HepG2 (cell line): ENCODE measurements around the gene CPLX3. TPM values are rescaled to one million over a fixed set of nuclear protein-coding genes. Genes with fewer than 3 reads are reported as not detected.

Experiments used
- GMEB2 ChIP-seq: IDR thresholded peaks from 2 replicates; pipeline ENCODE4 v1.6.1; 2016; ENCODE audit warnings: missing biosample characterization, missing genetic modification reagents, low read depth
- JDP2 ChIP-seq: sonication (generic); formaldehyde crosslinking; IDR thresholded peaks from 2 replicates; pipeline ENCODE4 v1.8.1; 2022; ENCODE audit warnings: missing genetic modification reagents, borderline replicate concordance
- LCORL ChIP-seq, 2 experiments: fragments of 450-650 bp in 1 of 2; sonication (generic) in 1 of 2; formaldehyde crosslinking in 1 of 2; IDR thresholded peaks; 2 replicates each; pipeline versions ENCODE4 v1.5.0 to v1.6.1; 2017 to 2020; ENCODE audit warnings: antibody characterized with exemption in 1 of 2, missing genetic modification reagents in 1 of 2
- MIER3 ChIP-seq: IDR thresholded peaks from 2 replicates; pipeline ENCODE4 v1.6.1; 2016; ENCODE audit warnings: missing compliant biosample characterization, borderline replicate concordance
- MTERF4 ChIP-seq: sonication (generic); formaldehyde crosslinking; IDR thresholded peaks from 2 replicates; pipeline ENCODE4 v1.8.0; 2023; ENCODE audit warnings: mild to moderate bottlenecking, missing genetic modification reagents
- POLR2AphosphoS2 ChIP-seq: IDR thresholded peaks from 2 replicates; pipeline ENCODE4 v1.6.1; 2011; ENCODE audit warnings: low read depth, low read length, improper control_type of control experiment
- POLR2AphosphoS5 ChIP-seq: IDR thresholded peaks from 2 replicates; pipeline ENCODE4 v1.6.1; 2012; ENCODE audit warnings: low read depth, low read length
- SNAPC2 ChIP-seq: sonication (generic); formaldehyde crosslinking; IDR thresholded peaks from 2 replicates; pipeline ENCODE4 v1.8.1; 2022; ENCODE audit warnings: mild to moderate bottlenecking, missing genetic modification reagents
- TAF15 ChIP-seq: fragments of 200-400 bp; formaldehyde crosslinking; IDR thresholded peaks from one replicate; pipeline ENCODE4 v1.6.1; 2018; ENCODE audit warnings: mild to moderate bottlenecking, low read depth, low read length; ENCODE audit not compliant: poor library complexity, severe bottlenecking
- TBX3 ChIP-seq: fragments of 450-650 bp; IDR thresholded peaks from 2 replicates; pipeline ENCODE4 v1.6.1; 2017; ENCODE audit warnings: antibody characterized with exemption, mild to moderate bottlenecking, inconsistent platforms, borderline replicate concordance
- TERF1 ChIP-seq: sonication (generic); formaldehyde crosslinking; IDR thresholded peaks from 2 replicates; pipeline ENCODE4 v1.8.0; 2022; ENCODE audit warnings: mild to moderate bottlenecking, missing genetic modification reagents, moderate library complexity
- ZMYM2 ChIP-seq: sonication (generic); formaldehyde crosslinking; IDR thresholded peaks from 2 replicates; pipeline ENCODE4 v1.8.0; 2022; ENCODE audit warnings: mild to moderate bottlenecking, missing genetic modification reagents
- ZMYM3 ChIP-seq: sonication (generic); formaldehyde crosslinking; IDR thresholded peaks from 2 replicates; pipeline ENCODE4 v1.5.1; 2020; ENCODE audit warnings: mild to moderate bottlenecking, missing genetic modification reagents
- ZNF101 ChIP-seq: sonication (generic); formaldehyde crosslinking; IDR thresholded peaks from 2 replicates; pipeline ENCODE4 v1.4.0; 2020; ENCODE audit warnings: mild to moderate bottlenecking, low read depth, missing genetic modification reagents, borderline replicate concordance
- ZNF468 ChIP-seq: sonication (generic); formaldehyde crosslinking; IDR thresholded peaks from 2 replicates; pipeline ENCODE4 v1.8.0; 2022; ENCODE audit warnings: mild to moderate bottlenecking, moderate library complexity, missing genetic modification reagents
- ZNF629 ChIP-seq: sonication (generic); formaldehyde crosslinking; conservative IDR thresholded peaks from 2 replicates; pipeline ENCODE4 v1.5.0; 2020; ENCODE audit warnings: missing genetic modification reagents
- ZSCAN31 ChIP-seq: sonication (generic); formaldehyde crosslinking; IDR thresholded peaks from 2 replicates; pipeline ENCODE4 v1.5.0; 2020; ENCODE audit warnings: low read depth, mild to moderate bottlenecking, missing genetic modification reagents
- ZUFSP ChIP-seq: sonication (generic); formaldehyde crosslinking; IDR thresholded peaks from 2 replicates; pipeline ENCODE4 v1.9.0; 2021; ENCODE audit warnings: missing genetic modification reagents, mild to moderate bottlenecking, borderline replicate concordance
- polyA plus RNA-seq, 8 experiments: library from polyadenylated mRNA; depleted of rRNA in 3 of 8; stranded (reverse) in 7 of 8; unstranded in 1 of 8; fragments of >200 nt; fragmentation: Illumina TruSeq in 4 of 8; extraction: Trizol in 4 of 8; gene quantifications; 2 replicates each; pipeline versions ENCODE4 v1.2.1 to v1.2.3, GENCODE V29; 2011 to 2016; ENCODE audit warnings: low read depth in 4 of 8, missing spikeins in 1 of 8, mixed read lengths in 1 of 8; ENCODE audit not compliant: insufficient read depth in 1 of 8
- total RNA-seq, 5 experiments: library from RNA; depleted of rRNA; stranded (reverse); fragments of >200 nt; fragmentation: Illumina TruSeq; extraction: Trizol; gene quantifications; 2 replicates each; pipeline ENCODE4 v1.2.3, GENCODE V29; 2016; ENCODE audit warnings: low read depth in 1 of 5
- TF ChIP-seq, protein P1 (sequence below): sonication (generic); formaldehyde crosslinking; IDR thresholded peaks from 2 replicates; pipeline ENCODE4 v1.5.0; 2020; ENCODE audit warnings: mild to moderate bottlenecking, missing genetic modification reagents, moderate library complexity
- TF ChIP-seq, protein P2 (sequence below): sonication (generic); formaldehyde crosslinking; IDR thresholded peaks from 2 replicates; pipeline ENCODE4 v1.8.0; 2022; ENCODE audit warnings: missing genetic modification reagents, mild to moderate bottlenecking, inconsistent platforms, borderline replicate concordance

The CPLX3 gene
- total and polyA plus RNA-seq, 2 of the 13 experiments (the other 11 are each of a cell fraction or from before 2014, with no cell fraction given): not detected

DNA sequence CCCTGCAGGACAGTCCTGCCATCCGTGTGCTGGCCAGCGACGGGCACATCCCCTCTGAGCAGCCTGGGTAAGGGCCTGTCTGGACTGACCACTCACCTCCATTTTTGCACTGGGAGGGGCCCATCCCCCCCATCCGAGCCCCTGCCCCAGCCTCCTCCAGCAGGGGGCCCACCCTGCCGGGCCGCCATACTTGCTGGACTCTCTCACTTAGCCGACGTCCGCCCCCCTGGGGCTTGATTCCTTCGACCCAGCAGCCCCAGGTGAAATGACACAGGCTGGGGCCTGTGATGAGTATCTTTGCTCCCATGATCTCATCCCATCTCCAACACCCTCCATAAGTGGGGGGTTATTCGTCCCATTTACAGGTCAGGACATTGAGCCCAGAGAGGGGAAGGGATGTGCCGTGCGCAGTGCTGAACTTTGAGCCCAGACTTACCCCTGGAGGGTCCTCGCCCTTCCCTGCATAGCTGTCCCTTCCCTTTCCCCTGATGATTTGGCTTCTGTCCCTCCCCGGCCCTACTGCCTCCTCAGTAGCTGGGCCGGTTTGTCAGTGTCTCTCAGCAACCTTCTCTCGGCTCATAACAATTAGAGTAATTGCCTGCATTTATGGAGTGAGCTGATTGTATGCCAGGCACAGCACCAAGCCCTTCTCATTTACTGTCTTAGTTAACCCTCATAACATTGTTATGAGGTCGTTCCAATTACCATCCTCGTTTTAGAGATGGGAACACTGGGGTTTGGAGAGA is 9.6 kb upstream of the CPLX3 start (continued):
- no peak for TF ChIP-seq ZUFSP
- TF ChIP-seq, protein P1, sequence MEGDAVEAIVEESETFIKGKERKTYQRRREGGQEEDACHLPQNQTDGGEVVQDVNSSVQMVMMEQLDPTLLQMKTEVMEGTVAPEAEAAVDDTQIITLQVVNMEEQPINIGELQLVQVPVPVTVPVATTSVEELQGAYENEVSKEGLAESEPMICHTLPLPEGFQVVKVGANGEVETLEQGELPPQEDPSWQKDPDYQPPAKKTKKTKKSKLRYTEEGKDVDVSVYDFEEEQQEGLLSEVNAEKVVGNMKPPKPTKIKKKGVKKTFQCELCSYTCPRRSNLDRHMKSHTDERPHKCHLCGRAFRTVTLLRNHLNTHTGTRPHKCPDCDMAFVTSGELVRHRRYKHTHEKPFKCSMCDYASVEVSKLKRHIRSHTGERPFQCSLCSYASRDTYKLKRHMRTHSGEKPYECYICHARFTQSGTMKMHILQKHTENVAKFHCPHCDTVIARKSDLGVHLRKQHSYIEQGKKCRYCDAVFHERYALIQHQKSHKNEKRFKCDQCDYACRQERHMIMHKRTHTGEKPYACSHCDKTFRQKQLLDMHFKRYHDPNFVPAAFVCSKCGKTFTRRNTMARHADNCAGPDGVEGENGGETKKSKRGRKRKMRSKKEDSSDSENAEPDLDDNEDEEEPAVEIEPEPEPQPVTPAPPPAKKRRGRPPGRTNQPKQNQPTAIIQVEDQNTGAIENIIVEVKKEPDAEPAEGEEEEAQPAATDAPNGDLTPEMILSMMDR: 0 out of 2 replicates have a peak, but pooled peaks have one; percentile 11
- TF ChIP-seq, protein P2, sequence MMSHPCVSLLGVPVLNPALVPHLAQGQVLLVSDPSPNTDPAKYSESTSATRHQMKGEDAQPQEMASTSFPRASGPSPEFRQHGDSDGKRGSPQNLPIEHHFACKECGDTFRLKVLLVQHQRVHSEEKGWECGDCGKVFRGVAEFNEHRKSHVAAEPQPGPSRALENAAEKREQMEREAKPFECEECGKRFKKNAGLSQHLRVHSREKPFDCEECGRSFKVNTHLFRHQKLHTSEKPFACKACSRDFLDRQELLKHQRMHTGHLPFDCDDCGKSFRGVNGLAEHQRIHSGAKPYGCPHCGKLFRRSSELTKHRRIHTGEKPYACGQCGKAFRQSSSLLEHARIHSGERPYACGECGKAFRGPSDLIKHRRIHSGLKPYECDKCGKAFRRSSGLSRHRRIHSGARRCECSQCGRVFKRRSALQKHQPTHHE (CRISPR knock-in tag): no peak
- TF ChIP-seq TAF15: no peak
- TF ChIP-seq TERF1: no peak
- no peak for TF ChIP-seq POLR2AphosphoS5
- no peak for TF ChIP-seq ZNF101 (CRISPR knock-in tag)
- TF ChIP-seq ZNF629: peak; percentile 95
- TF ChIP-seq ZSCAN31 (CRISPR knock-in tag): no peak
- no peak for TF ChIP-seq TBX3
- TF ChIP-seq MTERF4 (CRISPR knock-in tag): no peak
- TF ChIP-seq GMEB2: no peak
- TF ChIP-seq MIER3: no peak
- TF ChIP-seq ZNF468: no peak
- TF ChIP-seq SNAPC2 (CRISPR knock-in tag): no peak
- TF ChIP-seq ZMYM2 (CRISPR knock-in tag): 0 out of 2 replicates have a peak, but pooled peaks have one; percentile 45
- TF ChIP-seq JDP2 (CRISPR knock-in tag): no peak
- TF ChIP-seq LCORL (IDR thresholded peaks at IDR 0.05): no peak
- 0 out of 2 replicates have a peak, but pooled peaks have one; percentile 44 for TF ChIP-seq LCORL (CRISPR knock-in tag; IDR thresholded peaks at IDR 0.05)
- peak; percentile 45; the same call in 1 of the 2 replicates for TF ChIP-seq ZMYM3 (CRISPR knock-in tag)
- TF ChIP-seq POLR2AphosphoS2: no peak
